Activated T-cell treated with anti-CD3 and anti-CD28 coated beads, Interleukin-2, amount 50 U/mL, for 1 hour (primary cell): ENCODE results near the gene ZNF608.

Source experiments
- DNase-seq: peaks from one replicate; pipeline ENCODE4 v3.0.0-alpha.2; 2020

ZNF608 gene

DNA sequence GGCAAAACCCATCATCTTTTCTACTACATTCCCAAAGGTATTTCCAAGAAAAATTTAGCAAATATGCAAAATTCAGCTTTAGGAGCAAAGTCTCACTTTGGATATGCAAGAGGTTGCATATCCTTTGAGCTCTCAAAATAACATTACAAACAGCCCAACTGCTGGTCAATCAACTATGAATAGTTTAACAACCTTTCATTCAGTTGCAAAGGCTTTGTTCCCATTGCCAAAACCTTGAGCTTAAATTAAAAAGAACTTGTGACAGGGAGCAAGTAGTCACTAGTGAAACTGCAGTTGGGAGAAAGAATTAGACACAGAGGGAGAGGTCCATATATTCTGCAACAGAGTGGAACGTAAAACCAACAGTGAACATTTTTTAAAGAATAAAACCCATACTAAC is 8.8 kb downstream of the ZNF608 start:
- DNase-seq = no peak

DNA sequence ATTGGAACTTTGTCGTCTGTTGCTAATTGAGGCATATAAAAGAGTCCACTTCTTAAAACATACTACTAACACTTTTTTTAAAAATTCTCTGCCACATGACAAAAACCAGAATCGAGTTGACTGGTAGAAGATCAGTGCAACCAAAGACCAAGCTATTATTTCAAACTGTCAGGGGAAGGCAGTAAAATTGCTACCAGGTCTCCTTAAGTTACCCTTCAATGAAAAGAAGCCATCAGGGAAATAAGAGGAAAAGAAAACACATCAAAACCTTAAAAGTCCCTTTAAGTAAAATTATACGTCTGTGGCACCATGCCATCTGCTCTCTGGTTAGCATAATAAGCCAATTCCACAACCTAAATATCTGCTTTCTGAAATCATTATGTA is 9.6 kb downstream of the ZNF608 start:
- no peak for DNase-seq

DNA sequence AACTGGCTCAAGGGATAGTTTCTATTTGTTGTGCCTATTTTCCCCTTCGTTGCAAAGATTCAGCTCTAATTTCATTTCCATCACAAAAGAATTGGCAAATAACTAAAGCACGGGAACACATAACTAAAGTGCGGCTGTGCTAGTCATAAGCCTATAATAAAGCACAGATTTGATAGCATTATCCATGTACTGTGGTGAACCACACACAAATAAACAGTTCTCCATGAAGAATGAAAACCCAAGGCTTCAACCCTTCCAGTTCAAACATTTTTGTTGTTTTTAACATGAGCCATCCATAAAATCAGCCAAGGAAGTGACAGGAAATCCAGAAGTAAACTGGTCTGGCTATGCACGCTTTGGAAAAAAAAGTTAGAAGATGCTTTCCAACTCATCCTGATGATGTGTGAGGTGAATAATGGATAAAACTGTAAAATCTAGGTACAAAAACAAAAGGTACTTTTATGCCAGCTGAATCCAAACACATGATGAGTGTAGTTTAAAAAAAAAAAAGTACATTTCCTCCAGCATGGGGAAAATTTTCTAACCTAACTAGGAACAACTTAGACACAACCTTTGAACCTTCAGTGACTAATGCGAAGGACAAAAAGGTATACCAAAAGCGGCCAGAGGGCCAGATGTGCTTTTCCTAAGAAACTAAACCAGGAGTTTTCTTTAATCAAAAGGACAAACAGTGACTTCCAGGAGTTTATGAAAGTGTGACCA is 10.2 kb downstream of the ZNF608 start:
- no peak for DNase-seq

DNA sequence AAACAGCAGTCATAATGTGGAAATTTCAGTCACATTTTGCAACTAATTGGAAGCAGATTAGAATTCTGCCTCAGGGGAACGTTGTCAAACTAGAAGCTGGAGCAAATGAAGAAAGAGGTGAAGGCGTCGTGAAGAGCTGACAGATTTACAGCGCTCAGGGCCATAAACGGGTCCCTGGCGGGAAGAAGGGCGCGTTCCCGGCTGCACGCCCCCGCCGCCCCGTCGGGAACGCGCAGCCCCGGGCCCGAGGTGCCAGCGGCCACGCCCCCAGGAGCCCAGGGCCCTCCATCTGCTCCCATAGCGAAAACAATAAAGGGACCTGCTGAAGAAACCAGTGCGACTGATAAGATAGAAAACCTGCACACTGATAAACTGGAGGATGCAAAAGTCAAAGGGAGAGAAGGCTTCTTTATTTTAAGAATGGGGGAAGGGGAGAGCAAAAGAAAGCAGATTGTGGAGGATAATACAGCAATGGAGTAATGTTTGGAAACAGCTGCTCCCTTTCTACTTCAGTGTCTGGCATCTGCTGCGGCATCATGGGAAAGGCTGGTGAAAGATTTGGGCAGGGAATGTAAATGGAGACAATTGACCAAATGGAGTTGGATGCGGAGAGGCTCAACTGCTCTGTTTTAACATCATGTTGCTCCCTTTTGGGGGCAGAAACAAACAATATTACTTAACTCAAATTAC is 11.1 kb downstream of the ZNF608 start:
- no peak for DNase-seq

DNA sequence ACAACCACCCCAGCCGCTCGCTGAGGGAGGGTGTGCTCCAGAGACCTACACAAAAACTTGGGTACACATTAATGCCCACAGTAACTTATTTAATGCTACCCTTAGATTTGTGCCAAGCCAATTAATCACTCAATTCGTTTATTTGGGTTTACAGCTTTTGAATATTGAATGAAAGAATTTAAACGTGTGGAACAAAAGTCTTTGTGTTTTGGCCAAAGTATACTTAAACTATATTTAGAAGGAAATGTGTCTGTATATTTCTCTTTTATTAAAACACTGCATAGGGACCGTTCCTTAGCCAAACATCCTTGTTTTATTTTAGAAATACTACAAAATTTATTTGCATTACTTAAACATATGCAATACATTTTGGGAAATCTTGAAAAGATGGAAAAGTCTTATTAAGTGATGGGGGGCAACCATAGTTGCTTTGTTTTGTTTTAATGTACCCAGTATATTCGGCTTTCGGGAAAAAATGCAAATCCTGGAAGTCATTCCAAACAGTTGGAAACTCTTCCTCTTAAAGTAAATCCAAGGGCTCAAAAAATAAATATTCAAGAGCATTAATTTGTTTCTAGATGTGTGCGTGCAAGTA is 11.8 kb downstream of the ZNF608 start:
- DNase-seq = no peak

DNA sequence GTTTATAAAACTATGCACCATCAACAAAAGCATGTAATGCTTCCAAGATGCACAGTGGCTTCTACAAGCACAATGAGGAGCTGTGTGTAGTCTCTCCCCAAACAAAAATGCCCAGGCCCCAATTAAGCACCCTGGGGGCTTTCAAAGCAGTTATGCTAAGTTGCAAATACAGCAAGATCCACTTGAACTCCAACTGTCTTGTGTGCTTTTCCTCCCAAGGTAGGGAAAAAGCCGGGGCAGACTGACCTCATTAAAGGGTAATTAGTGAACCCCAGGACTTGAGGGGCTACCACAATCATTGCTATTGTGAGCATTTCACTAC is 13.1 kb downstream of the ZNF608 start:
- no peak for DNase-seq

DNA sequence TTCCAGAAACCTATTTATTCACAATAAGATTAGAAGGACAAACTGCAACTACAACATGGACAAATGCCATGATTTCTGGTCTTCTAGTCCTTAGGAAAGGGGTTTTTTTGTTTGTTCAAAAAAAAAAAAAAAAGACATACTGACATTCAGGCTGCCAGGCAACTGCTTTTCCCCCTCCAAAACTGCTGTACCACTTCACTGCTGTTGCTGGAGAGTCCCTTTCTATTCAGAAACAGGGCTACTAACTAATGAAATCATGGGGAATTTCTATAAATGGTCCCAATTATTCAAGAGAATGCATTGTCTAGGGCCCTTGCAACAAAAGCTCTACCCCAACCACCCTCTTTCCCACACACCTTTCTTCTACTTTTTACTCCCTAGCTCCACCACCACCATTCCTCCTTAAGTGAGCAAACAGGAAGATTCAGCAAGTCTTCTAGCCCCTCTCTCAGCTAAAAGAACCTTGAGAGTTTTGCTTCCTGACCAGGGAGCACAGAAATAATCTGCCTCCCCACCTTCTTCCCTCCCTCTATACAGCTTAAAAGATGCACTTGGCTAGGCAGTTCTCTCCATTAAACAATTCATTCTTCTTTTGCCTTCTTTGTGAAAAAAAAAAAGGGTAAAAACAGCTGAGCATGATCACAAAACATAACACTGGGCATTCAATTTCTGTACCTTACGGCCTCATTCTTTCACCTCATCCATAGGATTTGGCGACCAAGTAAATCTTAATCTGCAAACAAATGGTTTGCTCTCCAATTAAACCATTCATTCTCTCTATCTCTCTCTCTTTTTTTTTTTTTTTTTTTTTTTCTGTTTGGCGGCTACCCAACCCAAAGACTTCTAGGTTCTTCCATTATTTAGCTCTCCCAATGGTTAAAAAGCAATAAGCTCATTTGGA is 13.8 kb downstream of the ZNF608 start:
- no peak for DNase-seq

DNA sequence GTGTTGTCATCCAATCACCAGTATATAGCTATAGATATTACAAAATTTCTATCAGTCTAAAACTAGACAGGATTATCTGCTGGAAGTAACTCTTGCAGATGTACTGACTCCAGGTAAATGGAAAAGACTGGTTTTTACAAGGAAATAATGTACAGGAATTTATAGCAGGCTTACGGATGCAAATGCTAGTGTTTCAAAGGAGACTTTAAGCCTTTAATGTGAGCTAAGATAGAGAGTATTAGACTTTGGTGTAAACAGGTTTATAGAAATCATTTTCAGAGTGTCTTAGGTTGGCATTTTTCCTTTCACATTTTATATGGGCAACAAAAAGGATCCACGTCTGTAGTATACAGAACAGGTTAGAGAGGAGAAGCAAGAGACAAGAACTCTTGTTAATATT is 16.1 kb downstream of the ZNF608 start:
- no peak for DNase-seq

DNA sequence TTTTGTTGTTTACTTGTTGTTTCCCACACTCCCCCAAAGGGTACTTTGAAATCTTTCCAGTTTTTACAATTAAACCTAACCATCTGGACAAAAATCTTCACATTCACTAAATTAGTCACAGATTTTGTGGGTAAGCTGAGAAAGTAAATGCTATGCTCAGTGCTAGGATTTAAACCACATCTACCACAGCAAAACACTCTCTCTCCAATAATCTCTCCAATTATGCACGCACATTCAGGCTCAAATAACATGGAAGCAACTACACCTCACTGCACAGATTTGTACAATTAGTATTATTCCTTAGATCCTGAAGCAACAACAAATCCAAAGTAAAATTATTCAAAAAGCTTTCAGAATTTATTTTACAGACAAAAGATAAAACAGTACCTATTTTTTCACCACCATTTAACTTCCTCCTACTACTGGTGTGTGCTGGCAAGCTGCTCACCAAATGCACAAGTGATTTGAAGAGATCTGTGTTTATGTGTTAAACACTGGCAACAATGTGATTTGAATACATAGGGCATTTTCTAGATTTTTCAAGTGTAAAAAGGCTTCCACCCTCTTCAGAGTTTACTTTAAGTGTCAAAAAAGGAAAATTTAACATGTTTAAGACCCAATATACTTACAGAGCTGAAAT is 16.6 kb downstream of the ZNF608 start:
- DNase-seq = no peak

DNA sequence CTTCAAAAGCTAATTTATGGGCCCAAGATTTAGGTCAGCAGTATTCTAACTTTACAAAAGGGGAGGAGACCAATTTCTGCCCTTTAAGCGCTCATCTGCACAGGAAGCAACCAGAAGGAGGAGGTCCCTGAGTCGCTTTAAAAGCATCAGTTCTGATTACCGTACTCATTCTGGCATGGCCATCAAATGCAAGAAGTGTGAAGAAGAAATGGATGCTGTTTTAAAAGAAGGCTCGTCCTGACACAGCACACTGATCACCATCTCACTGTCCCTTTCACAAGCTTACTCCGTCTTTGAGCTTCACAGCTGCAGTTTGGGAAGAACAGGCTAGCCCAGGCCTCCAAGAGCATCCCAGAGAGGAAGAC is 17.5 kb downstream of the ZNF608 start:
- no peak for DNase-seq

DNA sequence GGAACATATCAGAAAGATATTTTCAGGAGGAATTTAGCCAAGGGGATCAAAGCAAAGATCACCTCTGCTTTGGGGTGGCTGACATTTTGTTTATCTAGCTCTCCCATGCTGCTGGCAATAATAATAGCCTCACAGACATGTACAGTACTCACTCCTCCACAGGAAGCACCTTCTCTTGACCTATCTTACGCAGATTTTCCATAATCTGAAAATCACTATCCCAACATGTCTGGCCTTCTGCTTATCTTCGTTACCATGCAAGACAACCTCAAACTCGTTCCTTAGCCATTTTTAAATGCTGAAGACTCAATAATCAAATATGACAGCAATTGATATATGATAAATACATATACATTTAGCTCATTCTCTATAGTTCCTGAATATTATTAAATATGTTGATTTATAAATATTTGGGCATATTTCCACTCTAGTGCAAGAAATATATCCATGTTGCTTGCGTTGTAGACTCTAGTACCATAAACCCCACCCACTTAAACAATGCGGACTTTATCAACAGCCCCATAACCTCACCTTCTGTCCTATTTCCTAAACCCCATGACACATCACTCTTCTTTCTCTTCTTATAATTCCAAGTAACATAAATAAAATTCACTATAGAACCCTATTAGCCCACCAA is 18.0 kb downstream of the ZNF608 start:
- no peak for DNase-seq

DNA sequence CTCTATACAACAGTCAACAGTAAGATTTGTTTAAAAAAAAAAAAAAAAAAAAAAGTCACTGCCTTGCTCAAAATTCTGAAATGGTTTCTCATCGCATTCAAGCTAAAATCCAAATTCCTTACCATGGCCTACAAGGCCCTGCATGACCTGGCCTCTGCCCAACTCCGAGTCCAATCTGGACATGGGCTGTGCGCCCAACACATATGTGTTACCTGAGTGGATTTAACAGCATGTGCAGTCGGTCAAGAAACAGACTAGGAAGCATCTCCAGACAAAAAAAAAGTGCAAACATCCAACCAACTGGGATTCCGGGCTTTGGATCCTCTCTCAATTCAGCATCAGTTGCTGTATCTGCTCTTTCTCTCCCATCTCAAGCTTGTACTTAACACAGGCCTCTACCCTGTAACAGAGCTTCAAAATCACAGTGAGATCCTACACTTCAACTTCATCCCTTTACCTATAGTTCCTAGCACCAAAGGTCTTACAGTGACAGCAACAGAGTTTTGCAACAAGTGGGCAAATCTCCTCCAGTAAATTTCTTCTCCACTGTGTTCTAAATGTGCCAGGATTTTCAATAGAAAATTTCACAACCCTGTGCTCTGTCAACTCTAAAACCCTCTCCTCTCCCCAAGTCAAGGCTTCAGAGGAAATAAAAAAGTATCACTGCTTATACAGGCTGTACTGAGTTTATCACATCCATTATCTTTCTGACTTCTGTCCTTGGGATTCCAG is 19.6 kb downstream of the ZNF608 start:
- DNase-seq = no peak

DNA sequence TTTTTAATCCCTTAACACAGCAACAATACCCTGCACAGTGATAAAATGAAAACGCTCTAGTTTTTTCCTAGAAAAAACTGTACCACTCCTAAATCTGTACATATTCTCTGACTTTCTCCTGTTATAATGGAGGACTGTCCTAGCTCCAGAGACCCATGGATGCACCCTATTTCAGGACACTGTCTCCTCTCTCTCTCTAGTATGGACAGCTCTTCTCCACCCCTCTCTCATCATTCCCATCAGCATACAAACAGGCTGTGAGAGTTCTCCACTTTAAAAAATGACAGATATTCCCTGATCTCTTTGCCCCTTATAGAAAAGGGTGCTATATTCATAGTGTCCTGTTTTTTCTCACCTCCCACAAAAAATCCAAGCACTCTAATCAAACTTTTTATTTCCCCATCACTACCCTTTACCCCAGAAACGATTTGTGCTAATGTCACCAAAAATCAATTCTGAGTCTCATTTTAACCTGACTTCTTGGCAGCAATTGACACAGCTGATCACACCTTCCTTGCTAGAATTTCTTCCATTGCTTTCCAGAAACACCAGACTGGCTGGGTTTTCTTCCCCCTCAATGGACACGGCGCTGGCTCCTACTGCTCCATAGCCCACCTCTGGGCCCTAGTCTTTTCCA is 20.7 kb downstream of the ZNF608 start:
- DNase-seq = no peak

DNA sequence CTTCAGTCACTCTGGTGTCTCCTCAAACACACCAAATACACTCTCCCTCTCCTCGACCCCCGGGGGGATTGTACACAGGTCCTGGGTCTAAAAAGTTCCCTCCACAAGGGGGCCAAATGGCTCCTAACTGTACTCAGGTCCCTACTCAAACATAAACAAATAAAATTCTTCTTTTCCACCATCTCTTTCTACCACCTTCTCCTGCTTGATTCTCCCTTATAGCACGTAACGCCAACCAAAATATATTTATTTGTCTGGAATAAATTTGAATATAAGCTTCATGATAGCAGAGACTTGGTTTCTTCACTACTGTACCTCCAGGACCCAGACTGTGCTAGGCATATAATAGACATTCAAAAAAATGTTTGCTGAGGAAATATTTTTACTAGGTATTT is 21.4 kb downstream of the ZNF608 start:
- DNase-seq = no peak

DNA sequence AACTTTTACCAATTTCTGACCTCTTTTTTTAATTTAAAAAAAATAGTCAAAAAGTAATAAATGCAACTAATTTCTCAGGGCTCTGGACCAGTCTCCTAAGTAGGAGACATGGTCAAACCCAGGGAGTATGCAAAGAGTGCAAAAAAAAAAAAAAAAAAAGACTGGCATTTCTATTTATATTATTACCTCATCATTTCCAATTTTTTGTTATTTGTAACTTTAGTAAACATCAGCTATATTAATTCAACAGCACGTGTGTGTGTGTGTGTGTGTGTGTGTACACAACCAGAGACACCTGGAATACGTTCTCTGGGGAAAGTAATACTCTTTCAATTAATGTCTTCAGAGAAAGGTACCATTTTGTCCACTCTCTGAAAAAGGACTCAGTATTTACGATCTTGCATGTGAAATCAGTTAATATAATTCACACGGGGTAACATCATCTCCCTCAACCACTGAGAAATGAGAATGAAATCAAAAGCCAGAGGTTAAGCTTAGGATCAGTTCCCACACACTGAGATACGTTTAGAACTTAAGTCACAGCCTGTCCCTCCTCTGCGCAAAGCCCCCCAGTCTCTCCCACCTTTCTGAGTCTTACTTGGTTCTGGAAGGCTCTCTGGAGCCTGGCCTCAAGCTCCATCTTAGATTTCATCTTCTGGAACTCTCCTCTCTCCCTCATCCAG is 21.9 kb downstream of the ZNF608 start:
- DNase-seq = no peak

DNA sequence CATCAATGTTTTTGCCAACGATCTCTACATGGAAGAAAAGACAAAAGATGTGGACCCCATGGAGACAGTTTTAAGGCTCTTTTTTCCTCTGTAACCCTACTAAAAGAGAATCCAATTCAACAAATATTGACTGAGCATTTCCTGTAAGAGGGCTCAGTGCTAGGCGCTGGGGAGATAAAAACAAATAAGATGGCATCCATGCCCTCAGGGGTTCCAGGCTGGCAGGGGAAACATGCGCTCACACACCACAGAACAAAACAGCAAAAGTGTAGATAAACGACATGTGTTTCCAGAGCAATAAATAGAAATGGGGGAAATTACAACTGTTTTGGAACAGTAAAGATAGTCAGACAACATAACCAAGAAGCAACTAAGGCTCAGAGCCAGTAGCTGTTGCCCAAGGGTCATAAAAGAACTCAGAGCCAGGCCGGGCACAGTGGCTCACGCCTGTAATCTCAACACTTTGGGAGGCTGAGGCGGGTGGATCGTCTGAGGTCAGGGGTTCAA is 25.2 kb downstream of the ZNF608 start:
- no peak for DNase-seq

DNA sequence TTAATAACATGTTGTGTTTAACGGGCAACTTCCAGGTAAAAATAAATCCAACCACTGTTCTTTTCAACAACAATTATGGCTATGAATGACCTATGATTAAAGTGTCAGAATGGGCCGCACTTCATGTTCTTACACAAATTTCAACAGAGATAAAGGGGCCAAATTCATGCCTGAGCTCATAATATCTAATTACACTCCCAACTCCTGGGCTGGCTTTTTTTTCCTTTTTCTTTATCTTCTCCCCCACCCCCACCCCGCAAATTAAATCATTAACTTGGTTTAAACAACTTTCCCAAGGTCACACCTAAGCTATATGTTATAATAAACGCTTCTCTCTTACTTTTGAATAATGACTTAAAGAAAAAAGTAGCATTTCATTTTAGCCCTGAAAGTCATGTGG is 25.8 kb downstream of the ZNF608 start:
- no peak for DNase-seq

DNA sequence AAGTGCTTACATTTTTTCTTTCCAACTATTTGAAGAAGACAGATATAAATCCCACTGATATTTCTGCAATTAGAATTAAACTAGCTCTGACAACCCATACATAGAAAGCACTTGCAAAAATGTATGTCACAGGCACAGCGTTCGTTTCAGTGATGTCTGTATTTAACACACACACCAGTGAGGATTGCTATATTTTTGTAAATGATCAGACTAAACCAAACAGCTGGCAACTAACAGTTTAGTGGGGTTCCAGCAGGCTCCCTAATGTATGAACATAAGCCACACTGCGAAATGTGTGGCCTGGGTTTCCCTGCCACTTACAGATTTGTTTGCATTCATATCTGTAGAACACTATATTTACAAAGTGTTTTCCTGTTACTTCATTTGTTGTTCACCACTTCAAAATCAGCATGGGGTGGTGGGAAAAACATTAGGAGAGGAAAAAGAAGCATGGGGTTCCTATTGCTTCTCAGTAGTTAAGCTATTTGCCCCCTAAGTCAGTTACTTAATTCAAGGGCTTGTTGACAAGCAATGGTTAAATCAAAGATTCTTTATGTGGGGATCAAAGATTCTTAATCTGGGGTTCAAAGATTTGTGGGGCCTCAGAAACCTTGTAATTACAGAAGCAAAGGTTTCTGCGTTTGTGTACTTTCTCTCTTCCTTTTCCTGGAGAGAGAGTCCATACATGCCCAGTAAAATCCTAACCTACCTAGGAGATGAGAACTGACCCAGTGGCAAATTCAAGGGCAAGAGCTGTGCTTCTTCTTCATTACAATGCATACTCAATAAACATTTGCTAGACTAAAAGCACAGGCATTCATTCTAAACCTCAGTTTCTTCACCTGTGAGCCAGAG is 27.1 kb downstream of the ZNF608 start:
- no peak for DNase-seq

DNA sequence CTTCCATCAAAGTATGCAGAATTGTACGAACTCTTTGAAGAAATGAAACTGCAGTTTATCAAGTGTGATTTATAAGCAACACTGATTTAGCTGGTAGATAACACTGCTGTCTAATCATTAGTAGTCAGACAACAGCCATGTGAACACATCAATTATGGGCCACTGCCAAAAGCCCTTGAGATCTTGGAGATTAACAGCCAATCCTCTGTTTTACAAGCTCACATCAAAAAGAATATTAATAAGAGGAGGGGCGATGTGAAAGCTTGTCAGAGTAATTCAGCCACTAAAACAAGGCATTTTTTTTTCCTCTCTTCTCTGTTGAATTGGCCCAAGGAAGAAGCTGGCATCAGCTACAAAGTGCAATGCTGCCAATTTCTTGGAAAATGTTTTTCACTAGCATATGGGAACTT is 28.1 kb downstream of the ZNF608 start:
- DNase-seq = no peak

DNA sequence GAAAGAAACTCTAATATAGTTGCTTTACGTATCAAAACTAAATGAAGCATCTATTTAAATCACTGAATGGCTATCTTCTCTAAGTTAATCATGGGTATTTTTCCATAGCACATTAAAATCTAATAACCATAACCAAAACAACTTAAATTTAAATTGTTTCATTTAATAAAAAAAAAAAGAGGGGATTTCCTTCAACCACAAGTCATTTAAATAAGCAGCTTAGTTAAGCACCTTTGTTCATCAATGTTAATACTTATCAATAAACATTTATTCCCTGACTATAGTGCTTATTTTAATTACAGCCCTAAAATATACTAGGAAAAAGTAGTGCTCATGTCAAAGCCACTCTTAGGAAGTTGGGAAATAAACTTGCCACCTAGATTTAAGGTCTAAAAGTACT is 30.3 kb downstream of the ZNF608 start:
- DNase-seq = no peak
